ENCODE measurements around the gene TSSK2.

Gene TSSK2

GRCh38 chr22:19175026-19175601 is 44.0 kb downstream of the TSSK2 start:
- TF ChIP-seq CTCF (IDR thresholded peaks at IDR 0.05; ENCODE audit: low read length, missing control alignments) = no peak
- H3K4me3 ChIP-seq (replicated peaks; ENCODE audit: low read depth, low read length) = no peak overlapping the region
- DNase-seq (ENCODE audit: low read depth) = no peak

- DNase-seq (ENCODE audit: low read depth) = no peak
- TF ChIP-seq CTCF (IDR thresholded peaks at IDR 0.05; ENCODE audit: low read length, missing control alignments) = no peak
- no peak overlapping the region for H3K4me3 ChIP-seq (replicated peaks; ENCODE audit: low read depth, low read length)
Measured at GRCh38 chr22:19175602-19176174, 44.6 kb downstream of the TSSK2 start.

GRCh38 chr22:19176175-19176643 is 45.1 kb downstream of the TSSK2 start:
- TF ChIP-seq CTCF (IDR thresholded peaks at IDR 0.05; ENCODE audit: low read length, missing control alignments) = no peak
- no peak for DNase-seq (ENCODE audit: low read depth)
- H3K4me3 ChIP-seq (replicated peaks; ENCODE audit: low read depth, low read length) = no peak overlapping the region

- H3K4me3 ChIP-seq (replicated peaks; ENCODE audit: low read depth, low read length) = peak overlapping the region; percentile 66
- TF ChIP-seq CTCF (IDR thresholded peaks at IDR 0.05; ENCODE audit: low read length, missing control alignments) = no peak
- no peak for DNase-seq (ENCODE audit: low read depth)
Measured at GRCh38 chr22:19176732-19177131, 45.6 kb downstream of the TSSK2 start.

- H3K4me3 ChIP-seq (replicated peaks; ENCODE audit: low read depth, low read length) = peak overlapping the region; percentile 66
- no peak for DNase-seq (ENCODE audit: low read depth)
- TF ChIP-seq CTCF (IDR thresholded peaks at IDR 0.05; ENCODE audit: low read length, missing control alignments) = no peak
Measured at GRCh38 chr22:19177164-19178064, 46.3 kb downstream of the TSSK2 start.

GRCh38 chr22:19178065-19178656 is 47.1 kb downstream of the TSSK2 start:
- no peak for TF ChIP-seq CTCF (IDR thresholded peaks at IDR 0.05; ENCODE audit: low read length, missing control alignments)
- H3K4me3 ChIP-seq (replicated peaks; ENCODE audit: low read depth, low read length) = peak overlapping the region; percentile 66
- no peak for DNase-seq (ENCODE audit: low read depth)

Data from fibroblast of pulmonary artery (primary cell).